HUES6 (cell line): ENCODE data around the gene OR2H1.
"Not testable (repeated sequence)": the region's sequence is repeated elsewhere in the genome, so short reads cannot be mapped to it uniquely, and the experiment has no call there.

Source experiments
- H3K27ac ChIP-seq: 2 replicates; pipeline ENCODE4 v1.7.0; 2013; ENCODE audit warnings: low read depth, mild to moderate bottlenecking, low read length, inconsistent platforms
- H3K27me3 ChIP-seq: 2 replicates; pipeline ENCODE4 v1.6.1; 2013; ENCODE audit warnings: low read length; ENCODE audit not compliant: control insufficient read depth, insufficient read depth
- H3K36me3 ChIP-seq: 2 replicates; pipeline ENCODE4 v1.6.1; 2013; ENCODE audit warnings: low read length; ENCODE audit not compliant: control insufficient read depth, insufficient read depth
- H3K4me1 ChIP-seq: 2 replicates; pipeline ENCODE4 v1.6.1; 2013; ENCODE audit warnings: low read length; ENCODE audit not compliant: control insufficient read depth, insufficient read depth
- H3K4me3 ChIP-seq: 2 replicates; pipeline ENCODE4 v1.5.1; 2013; ENCODE audit warnings: low read depth, low read length
- H3K9ac ChIP-seq: one replicate; pipeline ENCODE4 v1.6.1; 2013; ENCODE audit warnings: mild to moderate bottlenecking, low read length
- H3K9me3 ChIP-seq: 2 replicates; pipeline ENCODE4 v1.6.1; 2013; ENCODE audit warnings: low read depth, low read length; ENCODE audit not compliant: control insufficient read depth, insufficient read depth

OR2H1 gene

GRCh38 chr6:29456971-29457370, at the start of gene OR2H1, which contains the start of gene OR11A1:
Gene OR2H1, plus strand, starts transcription at chr6:29457155. Its CDS starts 4,615 bp downstream, at chr6:29461770.
Gene OR11A1, minus strand, starts transcription at chr6:29457071. Its CDS starts 29,430 bp downstream, at chr6:29427641.
- no peaks in the 10 kb centered on the region for H3K27me3 ChIP-seq
- H3K4me1 ChIP-seq, result no peaks in the 10 kb centered on the region
- no peaks in the 10 kb centered on the region for H3K9me3 ChIP-seq
- H3K36me3 ChIP-seq, result no peaks in the 10 kb centered on the region
- H3K27ac ChIP-seq, result no peak within 1 kb of the TSS
- H3K4me3 ChIP-seq, result no peak within 1 kb of the TSS
- H3K9ac ChIP-seq, result no peak within 1 kb of the TSS

GRCh38 chr6:29414588-29414987, 42.4 kb upstream of the OR2H1 start, which contains the start of gene OR12D1:
Gene OR12D1, plus strand, starts transcription at chr6:29414928.
- no peak within 1 kb of the TSS for H3K9ac ChIP-seq
- no peaks in the 10 kb centered on the region for H3K9me3 ChIP-seq
- H3K4me3 ChIP-seq, result no peak within 1 kb of the TSS
- H3K27ac ChIP-seq, result no peak within 1 kb of the TSS
- no peaks in the 10 kb centered on the region for H3K36me3 ChIP-seq
- no peaks in the 10 kb centered on the region for H3K27me3 ChIP-seq
- no peaks in the 10 kb centered on the region for H3K4me1 ChIP-seq

GRCh38 chr6:29419516-29419915, 37.4 kb upstream of the OR2H1 start:
- Histone ChIP-seq H3K4me1 (no peaks in the 10 kb centered on the region), H3K27ac (no peak overlapping the region), H3K27me3 (no peaks in the 10 kb centered on the region)

GRCh38 chr6:29424168-29424567, 32.8 kb upstream of the OR2H1 start:
- H3K36me3 ChIP-seq, result no peaks in the 10 kb centered on the region
- no peak overlapping the region for H3K27ac ChIP-seq
- H3K9ac ChIP-seq, result no peak overlapping the region
- H3K9me3 ChIP-seq, result no peaks in the 10 kb centered on the region
- no peaks in the 10 kb centered on the region for H3K27me3 ChIP-seq
- no peak overlapping the region for H3K4me3 ChIP-seq
- H3K4me1 ChIP-seq, result no peaks in the 10 kb centered on the region

More at GRCh38 chr6:29419516-29419915, 37.4 kb upstream of the OR2H1 start:
- H3K36me3 ChIP-seq, result no peaks in the 10 kb centered on the region
- H3K9me3 ChIP-seq, result no peaks in the 10 kb centered on the region
- H3K9ac ChIP-seq, result no peak overlapping the region
- H3K4me3 ChIP-seq, result no peak overlapping the region

GRCh38 chr6:29424575-29424974, 32.4 kb upstream of the OR2H1 start:
- H3K4me1 ChIP-seq, result no peaks in the 10 kb centered on the region
- no peak overlapping the region for H3K9ac ChIP-seq
- H3K27me3 ChIP-seq, result no peaks in the 10 kb centered on the region
- H3K9me3 ChIP-seq, result no peaks in the 10 kb centered on the region
- no peak overlapping the region for H3K27ac ChIP-seq
- no peak overlapping the region for H3K4me3 ChIP-seq
- H3K36me3 ChIP-seq, result no peaks in the 10 kb centered on the region

GRCh38 chr6:29425075-29425474, 31.9 kb upstream of the OR2H1 start:
- no peaks in the 10 kb centered on the region for H3K4me1 ChIP-seq
- no peak overlapping the region for H3K4me3 ChIP-seq
- H3K27me3 ChIP-seq, result no peaks in the 10 kb centered on the region
- no peak overlapping the region for H3K9ac ChIP-seq
- H3K27ac ChIP-seq, result no peak overlapping the region
- H3K9me3 ChIP-seq, result no peaks in the 10 kb centered on the region
- no peaks in the 10 kb centered on the region for H3K36me3 ChIP-seq

- Histone ChIP-seq H3K9me3 (no peaks in the 10 kb centered on the region), H3K4me3 (no peak overlapping the region), H3K4me1 (no peaks in the 10 kb centered on the region), H3K27me3 (no peaks in the 10 kb centered on the region), H3K9ac (no peak overlapping the region), H3K36me3 (no peaks in the 10 kb centered on the region), H3K27ac (no peak overlapping the region)
These were observed 30.3 kb upstream of the OR2H1 start for GRCh38 chr6:29426654-29427053.

GRCh38 chr6:29436730-29437129, 20.2 kb upstream of the OR2H1 start:
- H3K9ac ChIP-seq, H3K27me3 ChIP-seq, H3K4me1 ChIP-seq, H3K9me3 ChIP-seq, H3K27ac ChIP-seq, H3K36me3 ChIP-seq, H3K4me3 ChIP-seq: not testable (repeated sequence)

- Histone ChIP-seq H3K27ac (no peak within 1 kb of the TSS), H3K9me3 (0 out of 2 replicates have a peak, but pooled peaks cover 2% of the 10 kb centered on the region), H3K27me3 (no peaks in the 10 kb centered on the region), H3K9ac (no peak within 1 kb of the TSS), H3K4me1 (no peaks in the 10 kb centered on the region), H3K36me3 (no peaks in the 10 kb centered on the region), H3K4me3 (no peak within 1 kb of the TSS)
These were observed 17.9 kb upstream of the OR2H1 start, which contains the start of gene OR10C1 for GRCh38 chr6:29439006-29439405. Gene OR10C1, plus strand, starts transcription at chr6:29439306. Its CDS starts 710 bp downstream, at chr6:29440016.

- H3K4me1 ChIP-seq, result peaks cover 7% of the 10 kb centered on the region
- H3K36me3 ChIP-seq, result no peaks in the 10 kb centered on the region
- H3K4me3 ChIP-seq, result no peak overlapping the region
- H3K27ac ChIP-seq, result no peak overlapping the region
- H3K9ac ChIP-seq, result no peak overlapping the region
- H3K9me3 ChIP-seq, result 0 out of 2 replicates have a peak, but pooled peaks cover 8% of the 10 kb centered on the region
- H3K27me3 ChIP-seq, result no peaks in the 10 kb centered on the region
These were observed 14.2 kb upstream of the OR2H1 start for GRCh38 chr6:29442719-29443118.

GRCh38 chr6:29444031-29444430, 12.9 kb upstream of the OR2H1 start:
- H3K9me3 ChIP-seq, H3K36me3 ChIP-seq: not testable (repeated sequence)

More at GRCh38 chr6:29444031-29444430, 12.9 kb upstream of the OR2H1 start:
- not testable (repeated sequence) for H3K27me3 ChIP-seq, H3K4me1 ChIP-seq, H3K9ac ChIP-seq, H3K4me3 ChIP-seq, H3K27ac ChIP-seq
